Dendritic cell treated with granulocyte-macrophage colony-stimulating factor and Interleukin-4, amounts not matched to agents 40 ng/mL and 50 ng/mL, for 4 days (primary cell): Measurements from ENCODE around the gene WNK2.
"Not testable (repeated sequence)": the region's sequence is repeated elsewhere in the genome, so short reads cannot be mapped to it uniquely, and the experiment has no call there.

Source experiments
- H3K27ac Mint-ChIP-seq: one replicate; pipeline ENCODE4 v1.8.0; 2022; ENCODE audit warnings: mild to moderate bottlenecking, mixed read lengths
- H3K27me3 Mint-ChIP-seq: one replicate; pipeline ENCODE4 v1.8.0; 2022; ENCODE audit warnings: mild to moderate bottlenecking, mixed read lengths
- H3K36me3 Mint-ChIP-seq: one replicate; pipeline ENCODE4 v1.8.0; 2022; ENCODE audit warnings: low read depth, mixed read lengths
- H3K4me1 Mint-ChIP-seq: one replicate; pipeline ENCODE4 v1.8.0; 2022; ENCODE audit warnings: low read depth, mixed read lengths
- H3K4me3 Mint-ChIP-seq: one replicate; pipeline ENCODE4 v1.8.0; 2022; ENCODE audit warnings: mild to moderate bottlenecking, moderate library complexity, mixed read lengths
- H3K9me3 Mint-ChIP-seq: one replicate; pipeline ENCODE4 v1.8.0; 2022; ENCODE audit warnings: mixed read lengths
- intact Hi-C: fragments of 100-400 bp; cut with micrococcal nuclease; formaldehyde crosslinking; loops from one replicate; pipeline ENCODE4 v1.15.0; 2022

The WNK2 gene

GRCh38 chr9:93336720-93337119 is 152.8 kb downstream of the WNK2 start:
- H3K4me1 Mint-ChIP-seq: no peaks in the 10 kb centered on the region
- H3K27me3 Mint-ChIP-seq: peaks cover 16% of the 10 kb centered on the region
- H3K36me3 Mint-ChIP-seq: no peaks in the 10 kb centered on the region

GRCh38 chr9:93338196-93338595 is 154.3 kb downstream of the WNK2 start:
- peaks cover 32% of the 10 kb centered on the region for H3K9me3 Mint-ChIP-seq
- intact Hi-C loops, H3K4me3 Mint-ChIP-seq, H3K36me3 Mint-ChIP-seq, H3K4me1 Mint-ChIP-seq, H3K27ac Mint-ChIP-seq: not testable (repeated sequence)
- peaks cover 16% of the 10 kb centered on the region for H3K27me3 Mint-ChIP-seq

More at GRCh38 chr9:93336720-93337119, 152.8 kb downstream of the WNK2 start:
- Mint-ChIP-seq H3K9me3 (peaks cover 32% of the 10 kb centered on the region), H3K4me3 (no peak overlapping the region), H3K27ac (no peak overlapping the region)
- intact Hi-C loops: no loop called here

- intact Hi-C loops: no loop called here
- peaks cover 32% of the 10 kb centered on the region for H3K9me3 Mint-ChIP-seq
- H3K36me3 Mint-ChIP-seq: no peaks in the 10 kb centered on the region
- peaks cover 28% of the 10 kb centered on the region for H3K27me3 Mint-ChIP-seq
- H3K4me3 Mint-ChIP-seq: no peak overlapping the region
- no peaks in the 10 kb centered on the region for H3K4me1 Mint-ChIP-seq
- H3K27ac Mint-ChIP-seq: no peak overlapping the region
Observed at GRCh38 chr9:93340091-93340490, 156.2 kb downstream of the WNK2 start.

GRCh38 chr9:93341820-93342219 is 157.9 kb downstream of the WNK2 start:
- H3K4me1 Mint-ChIP-seq: peaks cover 11% of the 10 kb centered on the region
- H3K4me3 Mint-ChIP-seq, H3K36me3 Mint-ChIP-seq, H3K27ac Mint-ChIP-seq, intact Hi-C loops: not testable (repeated sequence)
- peaks cover 27% of the 10 kb centered on the region for H3K9me3 Mint-ChIP-seq
- H3K27me3 Mint-ChIP-seq: peaks cover 43% of the 10 kb centered on the region

GRCh38 chr9:93342428-93342827 is 158.5 kb downstream of the WNK2 start:
- H3K9me3 Mint-ChIP-seq: peaks cover 21% of the 10 kb centered on the region
- peaks cover 45% of the 10 kb centered on the region for H3K27me3 Mint-ChIP-seq
- H3K36me3 Mint-ChIP-seq, intact Hi-C loops, H3K4me3 Mint-ChIP-seq, H3K27ac Mint-ChIP-seq: not testable (repeated sequence)
- H3K4me1 Mint-ChIP-seq: peaks cover 11% of the 10 kb centered on the region

- Mint-ChIP-seq H3K4me1 (peaks cover 11% of the 10 kb centered on the region), H3K27me3 (peaks cover 57% of the 10 kb centered on the region)
Observed at GRCh38 chr9:93343663-93344062, 159.7 kb downstream of the WNK2 start.

GRCh38 chr9:93345643-93346230 is 161.8 kb downstream of the WNK2 start:
- intact Hi-C loops: no loop called here
- Mint-ChIP-seq H3K4me1 (peaks cover 11% of the 10 kb centered on the region), H3K36me3 (no peaks in the 10 kb centered on the region), H3K9me3 (no peaks in the 10 kb centered on the region), H3K27ac (no peak overlapping the region), H3K4me3 (peak overlapping the region; percentile 37), H3K27me3 (peaks cover 65% of the 10 kb centered on the region)

More at GRCh38 chr9:93343663-93344062, 159.7 kb downstream of the WNK2 start:
- H3K36me3 Mint-ChIP-seq: no peaks in the 10 kb centered on the region
- no peak overlapping the region for H3K4me3 Mint-ChIP-seq
- peaks cover 9% of the 10 kb centered on the region for H3K9me3 Mint-ChIP-seq
- no peak overlapping the region for H3K27ac Mint-ChIP-seq
- intact Hi-C loops: no loop called here

GRCh38 chr9:93346231-93347112 is 162.5 kb downstream of the WNK2 start:
- peaks cover 11% of the 10 kb centered on the region for H3K4me1 Mint-ChIP-seq
- intact Hi-C loops: no loop called here
- H3K36me3 Mint-ChIP-seq: no peaks in the 10 kb centered on the region
- peaks cover 65% of the 10 kb centered on the region for H3K27me3 Mint-ChIP-seq
- H3K27ac Mint-ChIP-seq: no peak overlapping the region
- no peaks in the 10 kb centered on the region for H3K9me3 Mint-ChIP-seq
- peak overlapping the region; percentile 57 for H3K4me3 Mint-ChIP-seq

- H3K36me3 Mint-ChIP-seq, intact Hi-C loops, H3K27ac Mint-ChIP-seq, H3K9me3 Mint-ChIP-seq, H3K4me3 Mint-ChIP-seq: not testable (repeated sequence)
- H3K27me3 Mint-ChIP-seq: peaks cover 63% of the 10 kb centered on the region
- H3K4me1 Mint-ChIP-seq: peaks cover 11% of the 10 kb centered on the region
Observed at GRCh38 chr9:93347371-93347975, 163.5 kb downstream of the WNK2 start.

GRCh38 chr9:93353413-93354310 is 169.7 kb downstream of the WNK2 start:
- H3K4me1 Mint-ChIP-seq, H3K27ac Mint-ChIP-seq: not testable (repeated sequence)

GRCh38 chr9:93354451-93354850 is 170.5 kb downstream of the WNK2 start:
- H3K27me3 Mint-ChIP-seq: peaks cover 8% of the 10 kb centered on the region
- no peaks in the 10 kb centered on the region for H3K36me3 Mint-ChIP-seq
- H3K27ac Mint-ChIP-seq: no peak overlapping the region
- no peaks in the 10 kb centered on the region for H3K9me3 Mint-ChIP-seq
- H3K4me3 Mint-ChIP-seq: no peak overlapping the region
- intact Hi-C loops: no loop called here
- H3K4me1 Mint-ChIP-seq: peaks cover 8% of the 10 kb centered on the region

More at GRCh38 chr9:93353413-93354310, 169.7 kb downstream of the WNK2 start:
- H3K27me3 Mint-ChIP-seq: peaks cover 16% of the 10 kb centered on the region
- H3K9me3 Mint-ChIP-seq, H3K4me3 Mint-ChIP-seq, H3K36me3 Mint-ChIP-seq, intact Hi-C loops: not testable (repeated sequence)

GRCh38 chr9:93355827-93356226 is 171.9 kb downstream of the WNK2 start:
- Mint-ChIP-seq H3K9me3 (peaks cover 6% of the 10 kb centered on the region), H3K4me1 (peaks cover 8% of the 10 kb centered on the region), H3K27ac (no peak overlapping the region), H3K27me3 (peaks cover 4% of the 10 kb centered on the region), H3K4me3 (no peak overlapping the region), H3K36me3 (no peaks in the 10 kb centered on the region)
- intact Hi-C loops: no loop called here

- no peak overlapping the region for H3K27ac Mint-ChIP-seq
- H3K4me1 Mint-ChIP-seq: peaks cover 8% of the 10 kb centered on the region
- H3K4me3 Mint-ChIP-seq: no peak overlapping the region
- intact Hi-C loops: no loop called here
- H3K9me3 Mint-ChIP-seq: peaks cover 15% of the 10 kb centered on the region
- H3K27me3 Mint-ChIP-seq: peaks cover 2% of the 10 kb centered on the region
- H3K36me3 Mint-ChIP-seq: no peaks in the 10 kb centered on the region
Observed at GRCh38 chr9:93357649-93358048, 173.7 kb downstream of the WNK2 start.
